SK-N-SH treated with all-trans-retinoic acid at 6 μM for 48 hours (cell line): ENCODE data around the gene BMP2.

Source experiments
- ATAC-seq: fragments of 200-7000 bp; cut with Tn5 transposase; 3 replicates; pipeline ENCODE4 v1.9.1; 2020; ENCODE audit warnings: mild to moderate bottlenecking, moderate library complexity
- BACH2 ChIP-seq: fragments of 250-450 bp; sonication (Bioruptor Pico); IDR thresholded peaks from 2 replicates; pipeline ENCODE4 v1.9.0; 2021; ENCODE audit warnings: mild to moderate bottlenecking, borderline replicate concordance
- CREB5 ChIP-seq: fragments of 250-450 bp; sonication (Bioruptor Pico); IDR thresholded peaks from 2 replicates; pipeline ENCODE4 v1.5.1; 2020; ENCODE audit warnings: low read depth, mild to moderate bottlenecking, moderate library complexity
- CSDC2 ChIP-seq: fragments of 250-450 bp; sonication (Bioruptor Pico); IDR thresholded peaks from 2 replicates; pipeline ENCODE4 v1.5.0; 2020; ENCODE audit warnings: mild to moderate bottlenecking, moderate library complexity
- CSRNP3 ChIP-seq: fragments of 250-450 bp; sonication (Bioruptor Pico); IDR thresholded peaks from 2 replicates; pipeline ENCODE4 v1.5.1; 2021; ENCODE audit warnings: mild to moderate bottlenecking, moderate library complexity
- ESRRG ChIP-seq: fragments of 250-450 bp; sonication (Bioruptor Pico); IDR thresholded peaks from 2 replicates; pipeline ENCODE4 v1.6.1; 2021; ENCODE audit warnings: mild to moderate bottlenecking
- GLIS3 ChIP-seq: fragments of 250-450 bp; sonication (Bioruptor Pico); IDR thresholded peaks from 2 replicates; pipeline ENCODE4 v1.5.0; 2020; ENCODE audit warnings: mild to moderate bottlenecking, moderate library complexity
- ISL1 ChIP-seq: fragments of 250-450 bp; sonication (Bioruptor Pico); IDR thresholded peaks from 2 replicates; pipeline ENCODE4 v2.1.2; 2022; ENCODE audit warnings: mild to moderate bottlenecking, moderate library complexity
- OSR1 ChIP-seq: fragments of 250-450 bp; sonication (Bioruptor Pico); IDR thresholded peaks from 2 replicates; pipeline ENCODE4 v1.8.0; 2022; ENCODE audit warnings: moderate library complexity, mild to moderate bottlenecking, inconsistent platforms
- PATZ1 ChIP-seq: fragments of 250-450 bp; sonication (Bioruptor Pico); IDR thresholded peaks from 2 replicates; pipeline ENCODE4 v1.8.0; 2020; ENCODE audit warnings: mild to moderate bottlenecking, moderate library complexity, borderline replicate concordance
- POU6F1 ChIP-seq: fragments of 250-450 bp; sonication (Bioruptor Pico); IDR thresholded peaks from 2 replicates; pipeline ENCODE4 v1.8.0; 2021; ENCODE audit warnings: low read depth, mild to moderate bottlenecking, moderate library complexity, borderline replicate concordance
- PPARA ChIP-seq: fragments of 250-450 bp; sonication (Bioruptor Pico); IDR thresholded peaks from 2 replicates; pipeline ENCODE4 v1.5.0; 2020; ENCODE audit warnings: mild to moderate bottlenecking, borderline replicate concordance
- RARB ChIP-seq: fragments of 250-450 bp; sonication (Bioruptor Pico); IDR thresholded peaks from 2 replicates; pipeline ENCODE4 v1.8.0; 2021; ENCODE audit warnings: mild to moderate bottlenecking, moderate library complexity
- SNAI2 ChIP-seq: fragments of 250-450 bp; sonication (Bioruptor Pico); IDR thresholded peaks from 2 replicates; pipeline ENCODE4 v1.5.0; 2020; ENCODE audit warnings: mild to moderate bottlenecking, moderate library complexity
- TCF4 ChIP-seq: fragments of 250-450 bp; sonication (Bioruptor Pico); IDR thresholded peaks from 2 replicates; pipeline ENCODE4 v1.8.0; 2021; ENCODE audit warnings: mild to moderate bottlenecking, moderate library complexity, borderline replicate concordance
- TSHZ2 ChIP-seq: fragments of 250-450 bp; sonication (Bioruptor Pico); IDR thresholded peaks from 2 replicates; pipeline ENCODE4 v1.5.0; 2020; ENCODE audit warnings: mild to moderate bottlenecking, moderate library complexity
- ZC3H10 ChIP-seq: fragments of 250-450 bp; sonication (Bioruptor Pico); IDR thresholded peaks from 2 replicates; pipeline ENCODE4 v1.5.1; 2021; ENCODE audit warnings: mild to moderate bottlenecking, moderate library complexity
- ZFP30 ChIP-seq: fragments of 450-650 bp; formaldehyde crosslinking; IDR thresholded peaks from 2 replicates; pipeline ENCODE4 v1.5.0; 2022; ENCODE audit warnings: mild to moderate bottlenecking, moderate library complexity
- ZNF70 ChIP-seq: fragments of 450-650 bp; formaldehyde crosslinking; IDR thresholded peaks from 2 replicates; pipeline ENCODE4 v1.5.0; 2020; ENCODE audit warnings: mild to moderate bottlenecking, moderate library complexity
- ZNF8 ChIP-seq: fragments of 450-650 bp; formaldehyde crosslinking; IDR thresholded peaks from 2 replicates; pipeline ENCODE4 v1.5.0; 2020; ENCODE audit warnings: mild to moderate bottlenecking, moderate library complexity

BMP2 gene

GRCh38 chr20:6819599-6819998 lies 52.1 kb downstream of the BMP2 start:
- TF ChIP-seq TSHZ2 (CRISPR knock-in tag) (no peak), SNAI2 (CRISPR knock-in tag) (no peak), TCF4 (CRISPR knock-in tag) (no peak), CSDC2 (CRISPR knock-in tag) (no peak), BACH2 (CRISPR knock-in tag) (no peak), CSRNP3 (no peak)
- no peak for ATAC-seq

- no peak for ATAC-seq
- TF ChIP-seq PPARA (CRISPR knock-in tag) (no peak), POU6F1 (CRISPR knock-in tag) (no peak), TCF4 (CRISPR knock-in tag) (no peak), GLIS3 (CRISPR knock-in tag) (no peak), ISL1 (CRISPR knock-in tag) (no peak), RARB (no peak), CSDC2 (CRISPR knock-in tag) (no peak), ZNF70 (no peak), TSHZ2 (CRISPR knock-in tag) (no peak), ESRRG (no peak), ZNF8 (no peak), CREB5 (CRISPR knock-in tag) (no peak), BACH2 (CRISPR knock-in tag) (no peak), CSRNP3 (no peak), ZFP30 (no peak), ZC3H10 (CRISPR knock-in tag) (no peak), PATZ1 (CRISPR knock-in tag) (no peak), SNAI2 (CRISPR knock-in tag) (no peak), OSR1 (CRISPR knock-in tag) (no peak)
Measured at GRCh38 chr20:6824401-6824800, 56.9 kb downstream of the BMP2 start.
